ENCODE measurements around the gene SBSN.
"Not testable (repeated sequence)": the region's sequence is repeated elsewhere in the genome, so short reads cannot be mapped to it uniquely, and the experiment has no call there.

The SBSN gene

DNA sequence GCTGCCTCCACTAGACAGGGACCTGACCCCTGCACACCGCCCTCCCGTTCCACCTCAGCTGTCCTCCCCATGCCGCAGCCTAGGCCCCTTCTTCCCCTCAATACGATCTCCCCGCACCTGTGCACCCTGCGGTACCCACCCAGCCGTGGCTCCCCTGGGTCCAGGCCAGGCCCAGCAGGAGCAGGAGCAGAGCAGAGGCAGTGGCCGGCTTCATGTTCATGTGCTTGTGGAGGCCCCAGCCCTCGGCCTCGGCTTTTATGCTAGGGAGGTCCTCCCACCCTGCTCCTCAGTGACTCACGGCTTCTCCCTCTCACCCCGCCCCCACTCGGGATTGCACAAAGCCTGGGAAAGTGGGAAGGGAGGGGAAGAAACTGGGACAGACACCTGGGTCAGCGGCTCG lies 26.4 kb downstream of the SBSN start:
- DNase-seq, result no peak

DNA sequence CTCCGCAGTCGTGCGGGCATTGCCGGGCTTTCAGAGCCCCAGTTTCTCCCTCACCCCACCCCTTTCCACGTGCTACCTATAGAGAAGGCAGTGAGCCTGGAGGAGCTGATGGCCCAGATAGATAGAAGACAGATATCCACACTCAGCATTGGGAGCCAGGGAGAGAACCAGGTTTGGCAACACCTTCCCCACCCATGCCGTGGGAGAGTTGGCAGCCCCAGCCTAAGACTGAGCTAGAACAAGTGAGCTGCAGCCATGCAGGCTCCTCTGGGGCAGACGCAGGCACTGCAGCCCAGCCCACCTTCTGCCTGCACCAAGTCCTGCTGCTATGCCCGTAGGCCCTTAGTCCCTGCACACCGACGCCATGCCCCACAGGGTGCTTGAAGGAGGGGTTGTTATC lies 27.5 kb downstream of the SBSN start:
- no peak for DNase-seq

DNA sequence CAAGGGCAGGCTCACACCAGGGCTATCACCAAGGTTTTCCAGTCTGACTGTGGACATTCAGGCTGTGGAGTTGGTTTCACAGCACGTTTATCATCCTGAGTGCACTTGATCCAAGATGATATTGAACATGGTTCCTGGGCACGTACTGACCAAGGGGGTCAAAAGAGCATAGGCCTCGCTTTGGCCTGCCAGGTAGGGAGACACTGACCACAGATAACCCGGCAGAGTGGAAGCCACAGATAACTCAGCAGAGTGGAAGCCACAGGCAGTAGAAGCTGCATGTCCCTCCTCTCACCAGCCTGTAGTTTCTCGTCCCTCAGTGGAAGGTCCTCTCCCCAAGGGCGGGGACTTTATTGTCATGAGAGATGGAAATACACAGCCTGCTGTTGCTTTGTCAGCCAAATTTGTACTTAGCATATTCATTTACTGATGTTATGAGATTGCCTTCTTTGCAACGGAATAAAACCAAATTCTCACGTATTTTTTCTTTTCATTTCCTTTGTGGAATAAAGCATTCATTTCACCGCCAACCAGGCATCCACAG lies 29.1 kb downstream of the SBSN start:
- no peak for DNase-seq

DNA sequence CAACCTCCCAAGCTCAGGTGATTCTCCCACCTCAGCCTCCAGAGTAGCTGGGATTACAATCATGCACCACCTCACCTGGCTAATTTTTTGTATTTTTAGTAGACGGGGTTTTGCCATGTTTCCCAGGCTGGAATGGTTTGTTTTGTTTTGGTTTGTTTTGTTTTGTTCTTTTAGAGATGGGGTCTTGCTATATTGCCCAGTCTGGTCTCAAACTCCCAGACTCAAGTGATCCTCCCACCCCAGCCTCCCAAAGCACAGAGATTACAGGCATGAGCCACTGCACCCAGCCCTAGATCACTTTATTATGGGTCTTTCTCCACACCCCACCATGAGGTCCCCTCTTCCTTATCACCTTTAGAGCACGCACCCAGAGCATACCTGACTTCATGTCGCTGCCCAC lies 29.9 kb downstream of the SBSN start:
- no peak for DNase-seq

DNA sequence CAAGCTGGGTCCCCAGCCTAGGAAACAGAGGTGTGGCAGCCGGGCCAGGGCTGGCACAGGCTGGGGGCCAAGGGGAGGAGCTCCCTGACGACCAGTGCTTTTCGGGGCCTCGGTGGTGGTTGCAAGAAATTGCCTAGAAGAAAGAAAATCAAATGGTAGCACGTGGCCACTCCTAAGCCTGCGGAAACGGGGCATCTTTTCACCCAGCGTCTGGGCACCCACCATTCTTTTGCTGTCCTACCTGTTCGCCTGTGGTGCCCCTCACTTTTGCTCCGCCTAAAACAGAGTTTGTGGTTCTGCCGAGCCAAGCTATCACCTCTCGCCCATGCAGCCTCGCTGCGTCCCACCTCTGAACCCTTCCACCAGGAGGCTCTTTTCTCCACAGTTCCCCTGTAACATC lies 30.7 kb downstream of the SBSN start:
- DNase-seq, result no peak

DNA sequence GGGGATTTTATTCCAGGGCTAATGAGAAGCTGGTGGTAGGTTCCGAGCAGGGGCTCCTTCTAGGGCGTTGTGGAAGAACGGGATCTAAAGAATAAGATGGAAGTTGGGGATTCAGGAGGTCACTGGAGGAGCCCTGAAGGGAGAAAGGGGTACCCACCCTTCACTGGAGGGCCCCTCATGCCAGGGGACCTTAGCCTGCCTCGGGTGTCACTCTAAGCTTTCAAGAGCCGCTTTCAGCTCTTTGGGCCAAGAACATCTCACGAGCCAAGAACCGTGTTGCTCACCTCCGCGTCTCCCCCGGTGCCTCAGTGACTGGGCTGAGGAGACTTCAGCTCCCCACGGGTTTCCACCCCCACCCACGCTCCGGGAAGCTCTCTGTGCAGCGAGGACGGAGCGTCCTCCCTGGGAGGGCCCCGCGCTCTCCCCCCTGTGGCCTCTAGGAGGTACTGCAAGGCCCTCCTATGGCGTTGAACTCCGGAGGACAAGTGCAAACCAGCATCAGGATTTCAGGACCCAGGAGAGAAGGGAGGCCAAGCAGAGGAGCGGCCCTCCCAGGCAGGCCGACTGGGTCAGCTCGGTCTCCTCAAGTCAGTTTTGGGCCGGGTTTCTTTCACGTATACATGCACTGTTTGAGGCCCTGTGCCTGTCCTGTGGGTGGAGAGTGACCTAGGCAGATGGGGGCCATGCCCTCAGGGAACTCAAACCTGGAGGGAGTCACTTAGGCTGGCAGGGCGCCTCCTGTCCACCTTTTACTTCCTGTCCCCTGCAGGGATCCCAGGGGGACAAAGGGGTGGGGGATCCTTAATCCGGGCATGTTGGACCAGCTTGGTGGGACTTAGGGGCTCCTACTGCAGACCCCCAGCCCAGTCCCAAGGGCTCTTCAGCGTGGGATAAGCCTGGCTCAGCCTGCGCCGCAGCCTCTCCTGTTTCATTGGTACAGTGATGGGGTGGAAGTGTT lies 32.7 kb downstream of the SBSN start:
- DNase-seq, result peak; percentile 73

- no peak for DNase-seq
Measured at GRCh38 chr19:35493971-35494370, 34.1 kb downstream of the SBSN start.

DNA sequence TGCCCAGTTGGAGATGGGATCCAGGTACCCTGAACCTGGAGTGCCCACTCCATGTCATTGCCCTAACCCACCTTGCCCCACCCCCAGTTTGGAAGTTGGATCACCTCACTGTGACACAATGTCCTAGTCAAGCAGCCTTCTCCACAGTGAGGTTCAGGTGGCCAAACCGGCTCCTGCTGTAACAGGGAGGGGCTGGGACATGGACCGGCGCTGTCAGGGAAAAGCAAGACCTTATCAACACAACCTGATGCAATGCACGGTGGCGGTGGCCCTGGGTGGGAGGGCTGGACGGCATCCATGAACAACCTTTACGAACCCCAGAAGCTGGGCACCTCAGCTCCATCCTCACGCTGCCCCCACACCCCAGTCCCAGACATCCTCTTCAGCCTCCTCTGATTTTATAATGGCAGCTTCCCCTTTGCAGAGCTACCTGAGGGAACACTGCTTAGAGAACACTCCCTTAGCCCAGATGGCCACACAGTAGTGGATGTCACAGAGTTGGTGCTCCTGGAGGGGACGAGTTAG lies 36.2 kb downstream of the SBSN start:
- DNase-seq, result no peak

DNA sequence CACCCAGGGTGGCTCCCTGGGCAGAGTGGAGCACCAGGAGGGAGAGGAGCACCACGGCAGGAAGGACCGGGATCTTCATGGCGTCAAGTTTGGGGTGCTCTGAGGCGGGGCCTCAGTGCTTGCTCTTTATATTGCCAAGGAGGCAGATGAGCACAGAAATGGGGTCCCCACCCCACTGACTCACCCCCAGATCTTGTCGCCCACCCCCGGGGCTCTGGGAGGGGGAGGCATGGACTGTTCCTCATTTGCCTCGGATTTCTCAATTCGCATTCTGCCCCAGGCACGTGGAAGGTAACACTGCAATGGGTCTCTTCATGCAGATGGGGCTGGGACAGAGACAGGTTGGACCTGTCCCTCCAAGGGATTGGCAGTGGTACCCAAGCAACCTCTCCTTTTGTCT lies 37.7 kb downstream of the SBSN start, which contains the start of gene KRTDAP:
KRTDAP (minus strand) TSS at position 101 of the 400 bp plus-strand sequence; CDS start at position 79, 22 bp downstream.
- no peak for DNase-seq

- DNase-seq, result no peak
Measured at GRCh38 chr19:35488677-35489076, 39.4 kb downstream of the SBSN start.

GRCh38 chr19:35487656-35488182 lies 40.4 kb downstream of the SBSN start:
- no peak for DNase-seq

DNA sequence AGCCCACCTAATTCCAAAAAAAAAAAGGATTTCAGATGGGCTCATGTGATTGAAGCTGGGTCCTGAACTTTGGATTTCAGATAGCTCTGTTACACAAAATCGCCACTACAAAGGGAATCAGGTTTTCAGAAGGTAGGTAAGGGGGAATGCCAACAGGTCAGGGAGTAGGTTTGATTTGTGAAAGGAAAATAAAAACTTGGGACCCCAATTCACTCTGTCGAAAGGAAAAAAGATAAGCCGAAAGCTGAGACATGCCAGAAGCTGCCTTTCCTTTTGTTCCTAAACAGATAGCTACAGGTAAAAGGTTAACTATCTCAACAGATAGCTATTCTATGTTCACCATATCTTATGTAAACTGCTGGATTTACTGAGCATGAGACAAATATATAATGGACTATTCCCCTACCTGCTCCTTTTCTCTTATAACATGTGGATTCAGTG lies 41.8 kb downstream of the SBSN start:
- DNase-seq, result no peak

DNA sequence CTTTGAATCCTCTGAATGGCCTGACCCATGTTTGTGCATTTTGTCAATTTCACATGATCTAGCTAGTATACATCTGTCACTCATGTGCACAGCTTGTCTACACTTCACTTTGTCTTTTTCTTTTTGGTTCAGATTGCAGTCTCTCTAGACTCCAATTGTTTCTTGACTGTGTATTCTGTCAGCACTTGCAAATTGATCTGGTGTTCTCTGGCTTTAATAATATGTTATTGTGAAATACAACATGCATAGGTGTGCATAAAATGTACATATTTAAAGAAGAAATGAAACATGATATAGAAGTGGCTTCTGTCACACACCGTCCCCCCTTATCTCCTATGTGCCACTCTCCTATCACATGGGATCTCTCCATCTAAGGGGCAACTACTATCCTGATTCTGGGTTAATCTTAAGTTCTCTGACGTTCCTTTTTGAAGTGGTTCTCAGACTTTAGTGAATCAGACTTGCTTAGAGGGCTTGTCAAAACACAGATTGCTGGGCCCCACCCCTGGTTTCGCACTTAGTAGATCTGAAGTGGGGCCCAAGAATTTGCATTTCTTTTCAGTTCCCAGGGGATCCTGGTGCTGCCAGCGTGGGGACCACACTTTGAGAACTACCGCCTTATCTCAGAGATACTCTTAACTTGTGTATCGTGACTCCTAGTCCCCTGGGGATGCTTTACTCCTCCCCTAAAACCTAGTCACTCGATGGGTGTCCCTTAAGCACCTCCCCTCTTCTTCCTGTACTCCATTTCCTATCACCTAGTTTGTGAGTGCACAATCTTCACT lies 43.7 kb downstream of the SBSN start:
- DNase-seq, result no peak

- DNase-seq, result no peak
Measured at GRCh38 chr19:35483089-35483488, 45.0 kb downstream of the SBSN start.

DNA sequence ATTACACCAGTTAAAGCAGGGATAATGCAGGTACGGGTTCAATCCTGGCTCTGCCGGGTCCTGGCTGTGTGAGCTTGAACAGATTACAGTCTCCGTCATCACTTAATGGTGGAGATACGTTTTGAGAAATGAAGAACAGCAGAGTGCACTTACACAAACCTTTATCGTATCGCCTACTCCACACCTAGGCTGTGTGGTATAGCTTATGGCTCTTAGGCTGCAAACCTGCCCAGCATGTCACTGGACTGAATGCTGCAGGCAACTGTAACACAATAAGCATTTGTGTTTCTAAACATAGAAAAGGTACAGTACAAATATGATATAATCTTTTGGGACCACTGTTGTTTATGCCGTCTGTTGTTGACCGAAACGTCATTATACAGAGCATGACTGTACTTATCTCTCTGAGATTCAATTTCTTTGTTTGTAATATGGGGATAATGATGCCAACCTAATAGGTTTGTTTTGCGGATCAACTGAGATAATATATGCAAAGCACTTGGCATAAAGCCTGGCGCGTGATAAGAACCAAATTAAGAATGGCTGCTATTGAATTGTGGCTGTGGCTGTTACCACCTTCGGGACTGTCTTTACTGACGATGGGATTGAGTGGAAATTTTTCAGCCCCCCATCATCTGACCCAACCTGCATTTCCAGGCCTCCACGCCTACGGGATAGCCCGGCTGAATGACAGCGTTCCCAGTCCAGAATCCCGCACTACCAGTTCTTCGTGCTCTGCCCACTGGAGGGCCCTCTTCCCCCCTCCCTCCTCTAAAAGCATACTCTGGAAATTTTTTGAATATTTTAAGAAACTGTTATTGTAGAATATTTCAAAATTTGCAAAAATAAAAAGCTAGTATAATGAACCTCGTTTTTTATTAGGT lies 49.1 kb downstream of the SBSN start:
- no peak for DNase-seq

- no peak for DNase-seq
Measured at GRCh38 chr19:35476149-35476548, 52.0 kb downstream of the SBSN start.

DNA sequence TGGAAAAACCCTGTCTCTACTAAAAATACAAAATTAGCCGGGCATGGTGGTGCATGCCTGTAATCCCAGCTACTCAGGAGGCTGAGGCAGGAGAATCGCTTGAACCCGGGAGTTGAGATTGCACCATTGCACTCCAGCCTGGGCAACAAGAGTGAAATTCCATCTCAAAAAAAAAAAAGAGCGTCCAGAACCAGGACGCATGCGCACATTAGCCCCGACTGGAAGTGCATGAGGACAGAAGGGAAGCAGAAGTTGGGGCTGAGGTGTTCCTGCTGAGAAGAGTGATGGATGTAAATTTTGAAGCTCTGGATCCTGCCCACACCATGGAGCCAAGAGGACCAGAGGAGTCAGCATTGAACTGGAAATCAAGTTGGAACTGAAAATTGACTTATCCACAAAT lies 53.5 kb downstream of the SBSN start:
- not testable (repeated sequence) for DNase-seq

- no peak for DNase-seq
Measured at GRCh38 chr19:35474104-35474503, 54.0 kb downstream of the SBSN start.

All from activated T-cell treated with anti-CD3 and anti-CD28 coated beads, Interleukin-2, amount 50 U/mL, for 1 hour (primary cell).